Keratinocyte (primary cell): ENCODE results near the gene FOXJ2. TPM values are rescaled to one million over a fixed set of nuclear protein-coding genes. Genes with fewer than 3 reads are reported as not detected.

Experiments used
- DNase-seq: peaks from one replicate; pipeline ENCODE4 v3.0.0-alpha.2; 2011; ENCODE audit warnings: low read depth, missing footprints, low spot score
- FAIRE-seq: peaks from 2 replicates; lab custom pipeline; 2011; peaks lifted over from hg19 to GRCh38; lab: Jason Lieb, UNC
- H2AFZ ChIP-seq: 2 replicates; pipeline ENCODE4 v1.6.0; 2012; ENCODE audit warnings: low read length, control low read depth, inconsistent platforms; ENCODE audit not compliant: control insufficient read depth
- H3K27ac ChIP-seq: 2 replicates; pipeline ENCODE4 v1.5.1; 2011; ENCODE audit warnings: low read length; ENCODE audit not compliant: control insufficient read depth, insufficient read depth
- H3K27me3 ChIP-seq: 3 replicates; pipeline ENCODE4 v1.6.0; 2011; ENCODE audit warnings: low read length; ENCODE audit not compliant: control insufficient read depth, insufficient read depth; ENCODE audit errors: extremely low read depth
- H3K36me3 ChIP-seq, 2 experiments: 2 replicates in 1 of 2; 3 replicates in 1 of 2; pipeline ENCODE4 v1.5.1; 2011; ENCODE audit warnings: low read length in 2 of 2, mild to moderate bottlenecking in 1 of 2; ENCODE audit not compliant: control insufficient read depth in 2 of 2, insufficient read depth in 2 of 2; ENCODE audit errors: extremely low read depth in 1 of 2
- H3K4me1 ChIP-seq: 3 replicates; pipeline ENCODE4 v1.5.1; 2011; ENCODE audit warnings: low read length; ENCODE audit not compliant: control insufficient read depth, insufficient read depth; ENCODE audit errors: extremely low read depth
- H3K4me2 ChIP-seq: 3 replicates; pipeline ENCODE4 v1.6.0; 2011; ENCODE audit warnings: low read depth, low read length; ENCODE audit not compliant: control insufficient read depth, insufficient read depth; ENCODE audit errors: extremely low read depth
- H3K4me3 ChIP-seq, 3 experiments: fragments of 200-600 bp in 1 of 3; sonication (generic) in 1 of 3; 2 replicates in 2 of 3; 3 replicates in 1 of 3; pipeline ENCODE4 v1.5.1; 2011 to 2016; ENCODE audit warnings: low read length in 3 of 3, mild to moderate bottlenecking in 3 of 3, control low read depth in 2 of 3, inconsistent platforms in 1 of 3, low read depth in 1 of 3, mixed read lengths in 1 of 3, mixed run types in 1 of 3, moderate library complexity in 1 of 3; ENCODE audit not compliant: control insufficient read depth in 2 of 3, insufficient read depth in 2 of 3; ENCODE audit errors: extremely low read depth in 1 of 3
- H3K79me2 ChIP-seq: 2 replicates; pipeline ENCODE4 v1.6.0; 2012; ENCODE audit warnings: low read length; ENCODE audit not compliant: control insufficient read depth, insufficient read depth
- H3K9ac ChIP-seq: 3 replicates; pipeline ENCODE4 v1.6.0; 2011; ENCODE audit warnings: low read length; ENCODE audit not compliant: control insufficient read depth, insufficient read depth; ENCODE audit errors: extremely low read depth
- H3K9me1 ChIP-seq: 3 replicates; pipeline ENCODE4 v1.6.0; 2011; ENCODE audit warnings: low read length; ENCODE audit not compliant: control insufficient read depth, insufficient read depth; ENCODE audit errors: extremely low read depth
- H3K9me3 ChIP-seq: 2 replicates; pipeline ENCODE4 v1.5.1; 2012; ENCODE audit warnings: low read depth, low read length; ENCODE audit not compliant: control insufficient read depth
- H4K20me1 ChIP-seq: 3 replicates; pipeline ENCODE4 v1.6.0; 2011; ENCODE audit warnings: low read length; ENCODE audit not compliant: control insufficient read depth, insufficient read depth; ENCODE audit errors: extremely low read depth
- EZH2 ChIP-seq: IDR thresholded peaks from one replicate; pipeline ENCODE4 v1.6.1; 2012; ENCODE audit warnings: inconsistent platforms, mild to moderate bottlenecking, low read length, moderate library complexity
- dilution Hi-C: fragments of 300-500 bp; cut with MboI; formaldehyde crosslinking; loops from one replicate; pipeline ENCODE4 v1.7.0; 2020; ENCODE audit warnings: low sequenced_read_pairs; ENCODE audit not compliant: extremely low pct_ligation_motif_present
- polyA plus RNA-seq, 5 experiments: library from polyadenylated mRNA; depleted of rRNA in 3 of 5; stranded (reverse) in 3 of 5; stranded (forward) in 1 of 5; unstranded in 1 of 5; fragments of >200 nt; gene quantifications; 1 replicate in 1 of 5; 2 replicates in 3 of 5; 3 replicates in 1 of 5; pipeline versions ENCODE4 v1.2.1 to v1.2.3, GENCODE V29; 2011 to 2012; ENCODE audit warnings: missing spikeins in 2 of 5, low read depth in 1 of 5, low replicate concordance in 1 of 5
- TF ChIP-seq, protein P1 (sequence below), 3 experiments: IDR thresholded peaks in 1 of 3; conservative IDR thresholded peaks in 1 of 3; optimal IDR thresholded peaks in 1 of 3; 2 replicates in 2 of 3; 3 replicates in 1 of 3; pipeline versions ENCODE3 to v1.5.1; 2011; ENCODE audit warnings: low read length in 3 of 3, mild to moderate bottlenecking in 3 of 3, moderate library complexity in 2 of 3, control low read depth in 1 of 3, inconsistent platforms in 1 of 3; ENCODE audit not compliant: insufficient read depth in 2 of 3; ENCODE audit errors: extremely low read depth in 1 of 3

Gene FOXJ2
- polyA plus RNA-seq, 1 donor (not counting 4 experiments of a cell fraction or from before 2014, with no cell fraction given) = 4.2 TPM

- Histone ChIP-seq H3K9me3 (no peaks in the 10 kb centered on the region), H3K9ac (no peak overlapping the region), H3K4me3 (no peak overlapping the region), H3K27ac (no peak overlapping the region), H2AFZ (no peak overlapping the region), H3K4me2 (no peak overlapping the region), H3K36me3 (no peaks in the 10 kb centered on the region), H3K4me1 (peaks cover 24% of the 10 kb centered on the region), H3K79me2 (peaks cover 18% of the 10 kb centered on the region), H4K20me1 (no peaks in the 10 kb centered on the region), H3K9me1 (no peaks in the 10 kb centered on the region), H3K27me3 (no peaks in the 10 kb centered on the region)
- dilution Hi-C loops = no loop called here
- TF ChIP-seq, protein P1, sequence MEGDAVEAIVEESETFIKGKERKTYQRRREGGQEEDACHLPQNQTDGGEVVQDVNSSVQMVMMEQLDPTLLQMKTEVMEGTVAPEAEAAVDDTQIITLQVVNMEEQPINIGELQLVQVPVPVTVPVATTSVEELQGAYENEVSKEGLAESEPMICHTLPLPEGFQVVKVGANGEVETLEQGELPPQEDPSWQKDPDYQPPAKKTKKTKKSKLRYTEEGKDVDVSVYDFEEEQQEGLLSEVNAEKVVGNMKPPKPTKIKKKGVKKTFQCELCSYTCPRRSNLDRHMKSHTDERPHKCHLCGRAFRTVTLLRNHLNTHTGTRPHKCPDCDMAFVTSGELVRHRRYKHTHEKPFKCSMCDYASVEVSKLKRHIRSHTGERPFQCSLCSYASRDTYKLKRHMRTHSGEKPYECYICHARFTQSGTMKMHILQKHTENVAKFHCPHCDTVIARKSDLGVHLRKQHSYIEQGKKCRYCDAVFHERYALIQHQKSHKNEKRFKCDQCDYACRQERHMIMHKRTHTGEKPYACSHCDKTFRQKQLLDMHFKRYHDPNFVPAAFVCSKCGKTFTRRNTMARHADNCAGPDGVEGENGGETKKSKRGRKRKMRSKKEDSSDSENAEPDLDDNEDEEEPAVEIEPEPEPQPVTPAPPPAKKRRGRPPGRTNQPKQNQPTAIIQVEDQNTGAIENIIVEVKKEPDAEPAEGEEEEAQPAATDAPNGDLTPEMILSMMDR (optimal IDR thresholded peaks at IDR 0.05 in 1 of 3, IDR thresholded peaks at IDR 0.05 in 1 of 3, conservative IDR thresholded peaks at IDR 0.05 in 1 of 3; ENCODE audit: extremely low read depth in 1 of 3, insufficient read depth in 2 of 3, low read length in 3 of 3) = peak; percentile 16 to 63 (median 54)
- TF ChIP-seq EZH2 = no peak
- FAIRE-seq (no peak), DNase-seq (no peak)
Measured at GRCh38 chr12:8078398-8078797, 45.9 kb downstream of the FOXJ2 start.

DNA sequence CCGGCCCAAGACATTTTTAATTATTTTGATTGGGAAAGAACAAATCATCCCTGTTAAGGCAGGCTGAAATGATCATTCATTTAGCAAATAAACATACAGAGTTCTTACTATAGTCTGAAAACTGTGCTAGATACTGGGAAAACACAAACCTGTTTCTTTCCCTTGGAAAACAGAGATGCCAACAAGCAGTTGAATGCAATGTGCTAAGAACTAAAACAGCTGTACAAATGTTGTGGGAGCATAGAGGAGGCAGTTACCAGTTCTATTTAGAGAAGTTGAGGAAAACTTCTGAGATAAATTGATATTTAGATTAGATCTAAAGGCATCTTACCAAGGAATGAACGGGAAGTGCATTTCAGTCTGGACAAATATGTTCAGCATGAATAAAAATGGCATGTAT lies 46.4 kb downstream of the FOXJ2 start:
- no peaks in the 10 kb centered on the region for H3K9me1 ChIP-seq
- dilution Hi-C loops = no loop called here
- no peak for TF ChIP-seq EZH2
- TF ChIP-seq, protein P1 (optimal IDR thresholded peaks at IDR 0.05 in 1 of 3, IDR thresholded peaks at IDR 0.05 in 1 of 3, conservative IDR thresholded peaks at IDR 0.05 in 1 of 3; ENCODE audit: extremely low read depth in 1 of 3, insufficient read depth in 2 of 3, low read length in 3 of 3) = no peak

More for the DNA sequence above, 46.4 kb downstream of the FOXJ2 start:
- Histone ChIP-seq H3K9me3 (no peaks in the 10 kb centered on the region), H3K4me2 (no peak overlapping the region), H3K4me1 (peaks cover 24% of the 10 kb centered on the region), H2AFZ (no peak overlapping the region), H3K27me3 (no peaks in the 10 kb centered on the region), H3K36me3 (no peaks in the 10 kb centered on the region), H3K27ac (no peak overlapping the region), H3K4me3 (no peak overlapping the region), H3K9ac (no peak overlapping the region), H3K79me2 (peaks cover 23% of the 10 kb centered on the region), H4K20me1 (no peaks in the 10 kb centered on the region)
- FAIRE-seq (no peak), DNase-seq (no peak)
